HepG2 (cell line): Measurements from ENCODE around the gene SPG7. TPM values are rescaled to one million over a fixed set of nuclear protein-coding genes. Genes with fewer than 3 reads are reported as not detected.

ENCODE experiments used
- ADNP ChIP-seq: sonication (generic); formaldehyde crosslinking; IDR thresholded peaks from 2 replicates; pipeline ENCODE4 v1.4.0; 2020; ENCODE audit warnings: missing genetic modification reagents
- CAMTA2 ChIP-seq: sonication (generic); formaldehyde crosslinking; IDR thresholded peaks from 2 replicates; pipeline ENCODE4 v1.4.0; 2020; ENCODE audit warnings: mild to moderate bottlenecking, missing genetic modification reagents, borderline replicate concordance
- DRAP1 ChIP-seq: IDR thresholded peaks from 2 replicates; pipeline ENCODE4 v1.6.1; 2016; ENCODE audit warnings: missing genetic modification reagents, missing compliant biosample characterization
- HOXA5 ChIP-seq: sonication (generic); formaldehyde crosslinking; IDR thresholded peaks from 2 replicates; pipeline ENCODE4 v1.4.0; 2020; ENCODE audit warnings: missing genetic modification reagents
- JDP2 ChIP-seq: sonication (generic); formaldehyde crosslinking; IDR thresholded peaks from 2 replicates; pipeline ENCODE4 v1.8.1; 2022; ENCODE audit warnings: missing genetic modification reagents, borderline replicate concordance
- KMT2B ChIP-seq: IDR thresholded peaks from 2 replicates; pipeline ENCODE4 v1.6.1; 2016; ENCODE audit warnings: missing genetic modification reagents, missing compliant biosample characterization
- MAFK ChIP-seq, 2 experiments: IDR thresholded peaks in 1 of 2; conservative IDR thresholded peaks in 1 of 2; 2 replicates each; pipeline ENCODE4 v1.6.1; 2011; ENCODE audit warnings: improper control_type of control experiment in 2 of 2, low read length in 2 of 2
- PHF5A ChIP-seq: IDR thresholded peaks from one replicate; pipeline ENCODE4 v1.6.1; 2018; ENCODE audit warnings: low read depth, missing genetic modification reagents; ENCODE audit not compliant: unreplicated experiment
- REL ChIP-seq: sonication (generic); formaldehyde crosslinking; conservative IDR thresholded peaks from 2 replicates; pipeline ENCODE4 v1.8.0; 2022; ENCODE audit warnings: mild to moderate bottlenecking, missing genetic modification reagents, moderate library complexity
- RFX3 ChIP-seq: IDR thresholded peaks from 2 replicates; pipeline ENCODE4 v1.6.1; 2016; ENCODE audit warnings: missing biosample characterization, missing genetic modification reagents
- SAP130 ChIP-seq: IDR thresholded peaks from 2 replicates; pipeline ENCODE4 v1.6.1; 2016; ENCODE audit warnings: low read depth
- SETDB1 ChIP-seq: sonication (generic); formaldehyde crosslinking; IDR thresholded peaks from 2 replicates; pipeline ENCODE4 v1.5.1; 2020; ENCODE audit warnings: missing genetic modification reagents, mild to moderate bottlenecking, borderline replicate concordance
- SMAD1 ChIP-seq: sonication (generic); formaldehyde crosslinking; IDR thresholded peaks from 2 replicates; pipeline ENCODE4 v1.4.0; 2020; ENCODE audit warnings: missing genetic modification reagents, low read depth, mild to moderate bottlenecking, borderline replicate concordance
- THAP8 ChIP-seq: sonication (generic); formaldehyde crosslinking; IDR thresholded peaks from 2 replicates; pipeline ENCODE4 v1.5.1; 2020; ENCODE audit warnings: missing genetic modification reagents, mild to moderate bottlenecking, borderline replicate concordance
- XRCC5 ChIP-seq: fragments of 200-400 bp; formaldehyde crosslinking; optimal IDR thresholded peaks from 2 replicates; pipeline ENCODE3; 2017; ENCODE audit warnings: mild to moderate bottlenecking, low read length
- ZNF274 ChIP-seq: sonication (generic); formaldehyde crosslinking; IDR thresholded peaks from 2 replicates; pipeline ENCODE4 v1.5.1; 2020; ENCODE audit warnings: mild to moderate bottlenecking, missing genetic modification reagents
- ZNF33B ChIP-seq: sonication (generic); formaldehyde crosslinking; IDR thresholded peaks from 2 replicates; pipeline ENCODE4 v1.5.1; 2020; ENCODE audit warnings: mild to moderate bottlenecking, missing genetic modification reagents
- ZNF569 ChIP-seq: sonication (generic); formaldehyde crosslinking; IDR thresholded peaks from 2 replicates; pipeline ENCODE4 v1.5.0; 2020; ENCODE audit warnings: mild to moderate bottlenecking, missing genetic modification reagents, moderate library complexity, borderline replicate concordance
- ZNF703 ChIP-seq: sonication (generic); formaldehyde crosslinking; IDR thresholded peaks from 2 replicates; pipeline ENCODE4 v1.5.1; 2020; ENCODE audit warnings: missing genetic modification reagents, mild to moderate bottlenecking, moderate library complexity, borderline replicate concordance
- ZNF878 ChIP-seq: sonication (generic); formaldehyde crosslinking; IDR thresholded peaks from 2 replicates; pipeline ENCODE4 v1.8.1; 2023; ENCODE audit warnings: mild to moderate bottlenecking, missing genetic modification reagents, moderate library complexity
- polyA plus RNA-seq, 8 experiments: library from polyadenylated mRNA; depleted of rRNA in 3 of 8; stranded (reverse) in 7 of 8; unstranded in 1 of 8; fragments of >200 nt; fragmentation: Illumina TruSeq in 4 of 8; extraction: Trizol in 4 of 8; gene quantifications; 2 replicates each; pipeline versions ENCODE4 v1.2.1 to v1.2.3, GENCODE V29; 2011 to 2016; ENCODE audit warnings: low read depth in 4 of 8, missing spikeins in 1 of 8, mixed read lengths in 1 of 8; ENCODE audit not compliant: insufficient read depth in 1 of 8
- total RNA-seq, 5 experiments: library from RNA; depleted of rRNA; stranded (reverse); fragments of >200 nt; fragmentation: Illumina TruSeq; extraction: Trizol; gene quantifications; 2 replicates each; pipeline ENCODE4 v1.2.3, GENCODE V29; 2016; ENCODE audit warnings: low read depth in 1 of 5
- TF ChIP-seq, protein P1 (sequence below): sonication (generic); formaldehyde crosslinking; conservative IDR thresholded peaks from 2 replicates; pipeline ENCODE4 v1.5.0; 2020; ENCODE audit warnings: missing genetic modification reagents
- TF ChIP-seq, protein P2 (sequence below): sonication (generic); formaldehyde crosslinking; IDR thresholded peaks from 2 replicates; pipeline ENCODE4 v1.5.0; 2020; ENCODE audit warnings: mild to moderate bottlenecking, missing genetic modification reagents
- TF ChIP-seq, protein P3 (sequence below): IDR thresholded peaks from 2 replicates; pipeline ENCODE4 v1.6.1; 2016; ENCODE audit warnings: missing compliant biosample characterization, missing genetic modification reagents, borderline replicate concordance

SPG7 gene
- total and polyA plus RNA-seq, 2 of the 13 experiments (the other 11 are each of a cell fraction or from before 2014, with no cell fraction given), result 66.0 to 136 TPM

- no peak for TF ChIP-seq DRAP1
- peak; percentile 55 for TF ChIP-seq ZNF274
- no peak for TF ChIP-seq ZNF569 (CRISPR knock-in tag)
- peak; percentile 52 for TF ChIP-seq PHF5A (CRISPR knock-in tag)
- TF ChIP-seq ZNF703, result peak; percentile 61; the same call in 1 of the 2 replicates
- 0 out of 2 replicates have a peak, but pooled peaks have one; percentile 58 for TF ChIP-seq ZNF33B
- no peak for TF ChIP-seq CAMTA2 (CRISPR knock-in tag)
- no peak for TF ChIP-seq MAFK (conservative IDR thresholded peaks at IDR 0.05 in 1 of 2, IDR thresholded peaks at IDR 0.05 in 1 of 2; ENCODE audit: low read length in 2 of 2)
- TF ChIP-seq KMT2B (CRISPR knock-in tag), result 0 out of 2 replicates have a peak, but pooled peaks have one; percentile 11
- TF ChIP-seq, protein P1, sequence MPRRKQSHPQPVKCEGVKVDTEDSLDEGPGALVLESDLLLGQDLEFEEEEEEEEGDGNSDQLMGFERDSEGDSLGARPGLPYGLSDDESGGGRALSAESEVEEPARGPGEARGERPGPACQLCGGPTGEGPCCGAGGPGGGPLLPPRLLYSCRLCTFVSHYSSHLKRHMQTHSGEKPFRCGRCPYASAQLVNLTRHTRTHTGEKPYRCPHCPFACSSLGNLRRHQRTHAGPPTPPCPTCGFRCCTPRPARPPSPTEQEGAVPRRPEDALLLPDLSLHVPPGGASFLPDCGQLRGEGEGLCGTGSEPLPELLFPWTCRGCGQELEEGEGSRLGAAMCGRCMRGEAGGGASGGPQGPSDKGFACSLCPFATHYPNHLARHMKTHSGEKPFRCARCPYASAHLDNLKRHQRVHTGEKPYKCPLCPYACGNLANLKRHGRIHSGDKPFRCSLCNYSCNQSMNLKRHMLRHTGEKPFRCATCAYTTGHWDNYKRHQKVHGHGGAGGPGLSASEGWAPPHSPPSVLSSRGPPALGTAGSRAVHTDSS, result 0 out of 2 replicates have a peak, but pooled peaks have one; percentile 26
- TF ChIP-seq, protein P2, sequence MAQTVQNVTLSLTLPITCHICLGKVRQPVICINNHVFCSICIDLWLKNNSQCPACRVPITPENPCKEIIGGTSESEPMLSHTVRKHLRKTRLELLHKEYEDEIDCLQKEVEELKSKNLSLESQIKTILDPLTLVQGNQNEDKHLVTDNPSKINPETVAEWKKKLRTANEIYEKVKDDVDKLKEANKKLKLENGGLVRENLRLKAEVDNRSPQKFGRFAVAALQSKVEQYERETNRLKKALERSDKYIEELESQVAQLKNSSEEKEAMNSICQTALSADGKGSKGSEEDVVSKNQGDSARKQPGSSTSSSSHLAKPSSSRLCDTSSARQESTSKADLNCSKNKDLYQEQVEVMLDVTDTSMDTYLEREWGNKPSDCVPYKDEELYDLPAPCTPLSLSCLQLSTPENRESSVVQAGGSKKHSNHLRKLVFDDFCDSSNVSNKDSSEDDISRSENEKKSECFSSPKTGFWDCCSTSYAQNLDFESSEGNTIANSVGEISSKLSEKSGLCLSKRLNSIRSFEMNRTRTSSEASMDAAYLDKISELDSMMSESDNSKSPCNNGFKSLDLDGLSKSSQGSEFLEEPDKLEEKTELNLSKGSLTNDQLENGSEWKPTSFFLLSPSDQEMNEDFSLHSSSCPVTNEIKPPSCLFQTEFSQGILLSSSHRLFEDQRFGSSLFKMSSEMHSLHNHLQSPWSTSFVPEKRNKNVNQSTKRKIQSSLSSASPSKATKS (CRISPR knock-in tag), result no peak
- TF ChIP-seq ADNP, result peak; percentile 96
- no peak for TF ChIP-seq SETDB1 (CRISPR knock-in tag)
- TF ChIP-seq RFX3, result no peak
- no peak for TF ChIP-seq ZNF878 (CRISPR knock-in tag)
- no peak; the same call in 1 of the 2 replicates for TF ChIP-seq THAP8 (CRISPR knock-in tag)
- TF ChIP-seq XRCC5, result no peak
- TF ChIP-seq HOXA5, result peak; percentile 94; the same call in 1 of the 2 replicates
- no peak for TF ChIP-seq JDP2
- TF ChIP-seq SMAD1 (CRISPR knock-in tag), result no peak
- TF ChIP-seq, protein P3, sequence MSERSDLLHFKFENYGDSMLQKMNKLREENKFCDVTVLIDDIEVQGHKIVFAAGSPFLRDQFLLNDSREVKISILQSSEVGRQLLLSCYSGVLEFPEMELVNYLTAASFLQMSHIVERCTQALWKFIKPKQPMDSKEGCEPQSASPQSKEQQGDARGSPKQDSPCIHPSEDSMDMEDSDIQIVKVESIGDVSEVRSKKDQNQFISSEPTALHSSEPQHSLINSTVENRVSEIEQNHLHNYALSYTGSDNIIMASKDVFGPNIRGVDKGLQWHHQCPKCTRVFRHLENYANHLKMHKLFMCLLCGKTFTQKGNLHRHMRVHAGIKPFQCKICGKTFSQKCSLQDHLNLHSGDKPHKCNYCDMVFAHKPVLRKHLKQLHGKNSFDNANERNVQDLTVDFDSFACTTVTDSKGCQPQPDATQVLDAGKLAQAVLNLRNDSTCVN (CRISPR knock-in tag), result peak; percentile 55; the same call in 1 of the 2 replicates
- no peak for TF ChIP-seq REL (CRISPR knock-in tag)
- no peak for TF ChIP-seq SAP130 (CRISPR knock-in tag)
These were observed 57.5 kb downstream of the SPG7 start (continued) for GRCh38 chr16:89565506-89566372.
